ENCODE data around the gene CBFA2T3.
"Not testable (repeated sequence)": the region's sequence is repeated elsewhere in the genome, so short reads cannot be mapped to it uniquely, and the experiment has no call there.

CBFA2T3 gene

GRCh38 chr16:88977018-88977811 is at the start of gene CBFA2T3:
CBFA2T3 (minus strand) TSS chr16:88977207; CDS start chr16:88976807, 400 bp downstream.
- DNase-seq = no peak

- peak; percentile 39 for DNase-seq
Measured at GRCh38 chr16:89026121-89026612, 49.2 kb upstream of the CBFA2T3 start.

- DNase-seq = no peak
Measured at GRCh38 chr16:89025636-89026035, 48.6 kb upstream of the CBFA2T3 start.

- no peak for DNase-seq
Measured at GRCh38 chr16:89024546-89025060, 47.6 kb upstream of the CBFA2T3 start.

- no peak for DNase-seq
Measured at GRCh38 chr16:89023621-89024511, 46.9 kb upstream of the CBFA2T3 start.

- no peak for DNase-seq
Measured at GRCh38 chr16:89023151-89023551, 46.1 kb upstream of the CBFA2T3 start.

- no peak for DNase-seq
Measured at GRCh38 chr16:89022051-89022836, 45.2 kb upstream of the CBFA2T3 start.

- no peak for DNase-seq
Measured at GRCh38 chr16:89020925-89021595, 44.1 kb upstream of the CBFA2T3 start.

GRCh38 chr16:89020068-89020924 is 43.3 kb upstream of the CBFA2T3 start:
- DNase-seq = no peak

GRCh38 chr16:89019511-89019910 is 42.5 kb upstream of the CBFA2T3 start:
- DNase-seq = no peak

- no peak for DNase-seq
Measured at GRCh38 chr16:89018282-89019158, 41.5 kb upstream of the CBFA2T3 start.

GRCh38 chr16:89017543-89018281 is 40.7 kb upstream of the CBFA2T3 start:
- no peak for DNase-seq

GRCh38 chr16:89016561-89016960 is 39.6 kb upstream of the CBFA2T3 start:
- not testable (repeated sequence) for DNase-seq

GRCh38 chr16:89015271-89015859 is 38.4 kb upstream of the CBFA2T3 start:
- no peak for DNase-seq

GRCh38 chr16:89014403-89015230 is 37.6 kb upstream of the CBFA2T3 start:
- no peak for DNase-seq

GRCh38 chr16:89013692-89014402 is 36.8 kb upstream of the CBFA2T3 start:
- no peak for DNase-seq

GRCh38 chr16:89013111-89013510 is 36.1 kb upstream of the CBFA2T3 start:
- DNase-seq = no peak

All from CD4-positive, alpha-beta T cell treated with Interleukin-6 for 4 hours (primary cell).